DOHH2 (cell line): ENCODE measurements around the gene GPR3.

Experiments
- CTCF ChIP-seq: fragments of 200-600 bp; sonication (generic); IDR thresholded peaks from one replicate; pipeline ENCODE4 v1.5.1; 2014; ENCODE audit warnings: antibody characterized with exemption, mild to moderate bottlenecking, low read depth, low read length; ENCODE audit not compliant: poor library complexity, severe bottlenecking
- EZH2phosphoT487 ChIP-seq: fragments of 200-600 bp; sonication (generic); IDR thresholded peaks from 2 replicates; pipeline ENCODE4 v1.6.1; 2017; ENCODE audit warnings: borderline replicate concordance, mild to moderate bottlenecking, antibody characterized with exemption, low read length, moderate library complexity, mixed read lengths

- TF ChIP-seq CTCF = no peak
- no peak for TF ChIP-seq EZH2phosphoT487
Observed at GRCh38 chr1:27367160-27367650, 25.2 kb upstream of the GPR3 start.
